ENCODE results near the gene USP2.

The USP2 gene

DNA sequence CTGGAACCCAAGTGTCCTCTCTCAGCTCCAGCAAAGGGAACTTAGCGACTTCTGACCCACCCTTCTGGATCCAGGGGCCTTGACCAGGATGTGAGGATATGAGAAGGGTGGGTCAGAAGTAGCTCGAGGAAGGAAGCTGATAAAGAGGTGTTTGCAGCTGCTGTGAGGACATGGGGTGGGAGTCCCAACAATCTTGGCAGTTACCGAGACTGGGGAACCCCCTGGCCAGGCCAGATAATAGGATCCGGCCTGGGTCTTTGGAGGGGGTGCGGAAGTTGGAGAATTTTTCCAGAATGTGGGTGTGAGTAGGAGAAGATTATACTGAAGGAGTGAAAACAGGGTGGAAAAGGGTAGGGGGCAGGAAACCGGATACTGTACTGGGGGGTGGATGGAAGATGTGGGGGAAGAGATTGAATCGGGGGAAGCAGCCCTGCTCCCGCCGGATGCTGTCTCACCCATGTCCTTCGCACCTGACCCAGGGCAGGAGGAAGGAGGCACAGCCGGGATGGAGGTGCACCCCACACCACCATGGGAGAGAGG is 61.7 kb downstream of the USP2 start:
- Mint-ChIP-seq H3K4me1 (peaks cover 67% of the 10 kb centered on the region), H3K27ac (peak overlapping the region; percentile 2 to 88), H3K27me3 (peaks cover 52% of the 10 kb centered on the region), H3K9me3 (no peaks in the 10 kb centered on the region), H3K4me3 (peak overlapping the region; percentile 72 to 75)
- no peak for DNase-seq
- ATAC-seq: no peak

DNA sequence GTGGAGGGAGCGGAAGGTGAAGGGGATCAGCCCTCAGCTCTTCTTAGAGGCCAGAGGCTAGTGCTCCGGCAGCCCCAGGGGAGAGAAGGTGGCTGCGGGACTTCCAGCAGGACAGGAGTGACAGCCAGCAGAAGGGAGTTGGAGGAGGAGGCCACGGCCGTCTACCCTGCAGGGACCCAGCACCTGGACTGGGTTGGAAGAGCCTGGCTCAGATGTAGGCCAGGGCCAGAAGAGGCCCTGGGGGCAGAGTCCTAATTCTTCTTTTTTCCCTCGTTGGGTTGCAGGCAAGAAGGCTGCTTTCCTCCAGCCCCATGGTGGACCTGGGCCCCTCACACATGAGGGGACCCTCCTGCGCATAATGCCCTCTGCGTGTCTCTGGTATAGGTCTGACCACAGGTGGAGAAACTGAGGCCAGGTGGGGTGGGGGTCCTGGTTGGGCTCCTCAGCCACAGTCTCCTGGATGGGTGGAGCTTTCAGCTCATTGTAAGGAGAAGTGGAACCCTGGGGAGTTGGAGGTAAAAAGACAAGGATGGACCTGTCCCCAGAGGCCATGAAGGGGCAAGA is 62.3 kb downstream of the USP2 start:
- Mint-ChIP-seq H3K27me3 (peaks cover 57% of the 10 kb centered on the region), H3K4me1 (peaks cover 69% of the 10 kb centered on the region), H3K4me3 (peak overlapping the region; percentile 54 to 60), H3K27ac (peak overlapping the region; percentile 51 to 81), H3K9me3 (no peaks in the 10 kb centered on the region)
- ATAC-seq: no peak
- DNase-seq: peak in 1 of 2 donors; percentile 9

DNA sequence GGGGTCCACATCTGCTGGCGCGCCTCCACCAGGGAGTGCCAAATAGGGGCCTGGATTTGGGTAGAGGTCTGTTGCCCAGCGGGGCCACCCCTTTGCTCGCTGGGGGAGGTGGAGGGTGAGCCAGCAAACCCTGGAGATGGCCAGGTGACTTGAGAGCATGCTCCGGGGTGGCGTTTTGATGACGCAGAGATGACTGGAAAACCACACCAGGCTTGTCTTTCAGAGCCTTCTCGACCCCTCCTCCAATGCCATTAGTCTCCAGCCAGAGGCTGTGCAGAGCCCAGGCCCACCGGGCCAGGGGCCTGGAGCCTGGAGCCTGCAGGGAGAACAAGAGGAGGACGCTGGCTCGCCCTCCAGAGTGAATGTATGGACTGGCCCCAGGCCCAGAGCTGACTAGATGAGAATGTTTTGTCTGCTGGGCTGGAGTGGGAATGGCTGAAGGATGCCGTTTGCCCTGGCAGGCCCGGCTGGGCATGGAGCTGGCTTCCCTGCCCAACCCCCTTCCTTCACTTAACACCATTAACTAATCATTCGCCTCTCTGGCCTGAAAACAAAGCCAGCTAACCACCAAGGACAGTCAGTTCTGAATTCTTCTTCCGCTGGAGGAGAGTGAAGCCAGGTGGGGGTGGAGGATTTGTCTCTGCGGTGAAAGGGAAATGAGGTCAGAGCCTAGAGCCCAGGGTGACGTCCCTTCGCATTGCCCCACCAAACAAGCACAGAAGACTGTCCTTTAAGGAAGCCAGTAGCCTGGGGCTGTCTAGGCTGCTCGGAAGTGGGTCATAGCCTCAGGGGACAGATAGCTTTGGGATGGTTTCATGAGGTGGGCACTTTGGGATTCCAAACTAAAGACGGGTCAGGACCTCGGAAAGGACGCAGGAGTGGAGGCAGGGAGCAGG is 63.0 kb downstream of the USP2 start:
- DNase-seq (peak in 1 of 2 donors; percentile 22), ATAC-seq (no peak)
- Mint-ChIP-seq H3K27me3 (peaks cover 57% of the 10 kb centered on the region), H3K4me3 (peak overlapping the region; percentile 54 to 60), H3K9me3 (no peaks in the 10 kb centered on the region), H3K4me1 (peaks cover 65% of the 10 kb centered on the region), H3K27ac (peak overlapping the region in 1 of 2 donors; percentile 81)

DNA sequence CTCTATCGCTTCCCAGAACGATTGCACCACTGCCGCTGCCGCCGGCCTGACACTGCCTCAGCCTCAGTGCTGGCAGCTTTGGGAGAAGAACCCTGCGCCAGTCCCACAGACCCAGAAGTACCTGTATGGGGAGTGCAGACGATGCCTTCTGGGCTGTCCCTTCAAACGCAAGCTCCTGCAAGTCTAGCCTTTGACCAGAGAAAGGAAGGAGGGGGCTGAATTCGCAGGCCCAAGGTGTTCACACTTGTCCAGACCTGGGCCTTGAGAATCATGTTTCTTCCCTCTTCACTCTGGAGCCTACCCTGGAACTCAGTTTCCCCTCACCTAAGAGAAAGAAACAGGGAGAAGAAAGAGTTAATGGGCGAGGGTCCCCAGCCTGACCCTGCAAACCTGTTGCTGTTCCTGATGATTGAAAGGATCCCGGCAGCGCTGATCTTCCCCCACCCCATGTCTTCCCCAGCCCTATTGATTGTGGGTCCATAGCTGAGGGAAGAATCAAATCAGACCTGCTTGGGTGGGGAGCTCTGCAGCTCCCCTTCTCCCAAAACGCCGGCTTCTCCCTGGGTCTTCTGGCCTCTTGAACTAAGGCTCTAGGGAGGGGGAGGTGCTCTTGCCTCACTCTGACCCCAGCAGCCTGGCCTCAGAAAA is 63.8 kb downstream of the USP2 start:
- Mint-ChIP-seq H3K27me3 (peaks cover 57% of the 10 kb centered on the region), H3K4me3 (peak overlapping the region; percentile 22 to 54), H3K4me1 (peaks cover 61% of the 10 kb centered on the region), H3K9me3 (no peaks in the 10 kb centered on the region), H3K27ac (no peak overlapping the region)
- DNase-seq (peak in 1 of 2 donors; percentile 10), ATAC-seq (no peak)

DNA sequence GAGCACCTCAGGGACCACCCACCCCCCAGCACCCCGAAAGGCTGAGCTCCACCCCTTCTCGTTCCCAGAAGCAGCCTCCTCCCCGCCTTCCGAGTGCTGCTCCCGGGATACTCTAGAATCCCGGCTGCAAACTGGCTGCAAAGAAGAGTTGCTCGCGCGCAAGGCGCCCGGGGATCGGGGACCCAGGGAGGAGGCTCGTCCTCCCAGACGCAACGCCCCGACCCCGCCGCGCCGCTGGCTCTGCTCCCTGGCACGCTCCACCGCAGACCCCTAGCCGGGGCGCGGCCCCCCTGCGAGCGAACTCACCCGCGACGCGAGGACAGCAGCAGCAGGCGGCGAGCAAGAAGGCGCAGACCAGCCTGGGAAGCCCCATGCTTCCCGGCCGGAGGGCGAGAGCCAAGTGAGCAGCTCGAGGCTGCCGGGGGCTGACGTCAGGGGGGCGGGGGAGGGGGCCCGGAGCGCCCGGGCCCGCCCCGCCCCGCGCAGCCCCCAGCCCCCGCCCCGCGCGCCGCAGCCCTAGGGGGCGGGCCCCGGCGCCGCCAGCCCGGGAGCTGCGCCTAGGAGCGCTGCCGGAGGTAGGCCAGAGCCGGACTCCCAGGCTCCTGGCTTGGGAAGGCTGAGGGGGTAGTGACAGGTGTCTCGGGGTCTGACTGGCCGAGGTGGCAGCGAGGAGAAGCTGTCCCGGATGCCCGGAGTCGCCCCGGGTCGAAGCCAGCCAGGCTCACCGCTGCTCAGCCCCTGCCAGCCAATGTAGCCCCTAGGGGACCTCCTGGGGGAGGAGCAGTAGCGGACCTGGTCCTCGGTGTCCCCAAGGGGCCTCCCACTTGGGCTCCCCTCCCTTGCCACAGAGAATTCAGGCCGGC is 64.5 kb downstream of the USP2 start, which contains the start of gene MCAM:
MCAM (minus strand) TSS at position 402 of the 863 bp plus-strand sequence; CDS start at position 373, 29 bp downstream.
- ATAC-seq (no peak), DNase-seq (peak; percentile 30 to 34)
- H3K9me3 Mint-ChIP-seq: no peaks in the 10 kb centered on the region
- peak within 1 kb of the TSS; percentile 80 to 88 for H3K4me3 Mint-ChIP-seq
- peak within 1 kb of the TSS in 1 of 2 donors; percentile 80 for H3K27ac Mint-ChIP-seq
- peaks cover 55% of the 10 kb centered on the region for H3K4me1 Mint-ChIP-seq
- H3K27me3 Mint-ChIP-seq: peaks cover 57% of the 10 kb centered on the region

DNA sequence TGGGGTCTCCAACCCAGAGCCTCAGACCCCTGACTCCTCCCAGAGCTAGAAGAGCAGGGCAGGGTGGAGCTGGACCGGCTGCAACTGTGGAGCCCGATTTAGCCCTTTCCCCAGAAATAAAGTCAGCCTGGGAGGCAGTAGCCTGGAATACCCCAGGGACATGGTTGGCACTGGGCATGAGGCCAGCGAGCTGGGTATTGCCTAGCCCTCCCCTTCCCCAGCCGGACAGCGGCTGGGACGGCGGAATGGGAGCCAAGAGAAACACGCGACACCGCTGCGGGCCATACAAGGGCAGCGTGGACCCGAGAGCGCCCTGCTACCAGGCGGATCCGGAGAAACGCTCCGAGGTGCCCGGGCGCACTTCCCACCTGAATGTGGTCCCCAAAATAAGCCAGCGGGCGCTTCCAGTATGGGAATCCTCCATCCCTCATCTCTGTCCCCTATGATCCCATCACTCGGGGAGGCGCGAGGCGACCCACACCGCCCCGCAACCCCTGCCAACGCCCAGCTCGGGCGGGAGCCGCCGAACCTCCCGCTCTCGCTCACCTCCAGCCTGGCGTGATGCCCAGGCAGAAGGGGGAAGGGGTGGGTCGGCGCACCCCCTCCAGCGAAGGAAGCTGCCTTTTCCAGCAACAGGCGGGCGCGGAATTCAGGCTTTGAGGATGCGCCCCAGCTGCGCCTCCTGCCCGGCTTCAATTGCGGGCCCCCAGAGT is 65.3 kb downstream of the USP2 start:
- ATAC-seq (peak; percentile 4), DNase-seq (no peak)
- peak overlapping the region; percentile 80 to 88 for H3K4me3 Mint-ChIP-seq
- H3K27me3 Mint-ChIP-seq: peaks cover 57% of the 10 kb centered on the region
- H3K9me3 Mint-ChIP-seq: no peaks in the 10 kb centered on the region
- H3K4me1 Mint-ChIP-seq: peaks cover 48% of the 10 kb centered on the region
- H3K27ac Mint-ChIP-seq: peak overlapping the region in 1 of 2 donors; percentile 80

DNA sequence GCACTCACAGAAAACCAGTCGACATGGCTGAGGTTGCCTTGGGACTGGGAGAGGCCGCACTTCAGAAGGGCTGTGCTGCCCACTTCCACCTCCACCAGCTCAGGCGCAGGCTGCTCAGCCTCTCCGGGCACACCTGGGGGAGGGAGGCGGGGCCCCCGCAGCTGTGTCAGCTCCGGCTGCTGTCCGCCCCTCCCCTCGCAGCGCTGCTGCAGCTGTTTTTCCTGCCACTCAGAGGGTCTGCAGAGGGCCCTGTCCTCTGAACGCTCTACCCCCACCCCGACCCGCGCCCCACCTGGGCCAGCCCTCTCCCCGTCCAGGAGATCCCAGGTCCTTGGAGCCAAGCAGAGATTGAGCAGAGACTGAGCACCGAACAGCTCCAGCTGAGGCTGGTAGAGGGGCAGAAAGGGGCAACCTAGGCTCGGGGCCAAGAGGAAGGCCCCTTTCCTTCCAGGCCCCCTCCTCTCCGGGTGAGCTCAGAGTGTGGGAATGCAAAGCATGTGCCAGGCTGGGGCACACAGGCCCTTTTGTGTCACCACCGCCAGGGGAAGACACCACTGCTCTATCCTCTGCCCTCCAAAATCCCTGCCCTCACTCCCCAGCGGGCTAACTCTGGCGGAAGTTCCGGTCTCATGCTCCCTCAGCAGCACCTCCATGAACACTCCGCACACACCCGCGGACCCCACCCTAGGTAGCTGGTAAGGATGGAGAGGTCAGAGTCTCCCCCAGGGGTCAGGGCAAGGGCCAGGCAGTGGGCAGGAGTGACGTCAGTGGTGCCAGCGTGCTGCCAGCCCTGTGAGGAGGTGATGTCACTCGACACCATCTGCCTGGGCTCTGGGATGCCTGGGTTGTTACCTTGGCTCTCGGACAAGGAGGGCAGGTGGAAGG is 66.1 kb downstream of the USP2 start:
- Mint-ChIP-seq H3K27me3 (peaks cover 57% of the 10 kb centered on the region), H3K27ac (peak overlapping the region; percentile 19 to 80), H3K4me3 (peak overlapping the region; percentile 80 to 88), H3K4me1 (peaks cover 48% of the 10 kb centered on the region), H3K9me3 (no peaks in the 10 kb centered on the region)
- DNase-seq: peak; percentile 48 to 65
- ATAC-seq: peak; percentile 74

DNA sequence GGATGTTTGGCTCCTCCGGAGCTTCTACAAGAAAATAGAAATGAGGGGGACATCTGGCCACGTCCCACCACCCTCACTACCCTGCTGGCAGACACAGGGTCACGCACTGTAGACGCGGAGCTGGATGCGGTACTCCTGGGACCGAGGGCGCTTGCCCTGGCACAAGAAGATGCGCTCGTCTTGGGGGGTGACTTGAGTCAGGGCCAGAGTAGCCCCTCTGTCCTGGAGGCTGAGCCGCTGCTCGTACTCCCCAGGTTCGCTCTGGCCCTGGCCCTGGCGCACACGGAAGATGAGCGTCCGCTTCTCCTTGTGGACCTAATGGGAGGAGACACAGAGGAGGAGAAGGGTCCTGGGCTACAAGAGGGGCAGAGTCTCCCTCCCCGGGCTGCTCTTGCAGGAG is 66.8 kb downstream of the USP2 start:
- Mint-ChIP-seq H3K4me3 (peak overlapping the region; percentile 80 to 88), H3K9me3 (no peaks in the 10 kb centered on the region), H3K27me3 (peaks cover 51% of the 10 kb centered on the region), H3K4me1 (peaks cover 42% of the 10 kb centered on the region), H3K27ac (no peak overlapping the region)
- DNase-seq: no peak
- ATAC-seq: no peak

DNA sequence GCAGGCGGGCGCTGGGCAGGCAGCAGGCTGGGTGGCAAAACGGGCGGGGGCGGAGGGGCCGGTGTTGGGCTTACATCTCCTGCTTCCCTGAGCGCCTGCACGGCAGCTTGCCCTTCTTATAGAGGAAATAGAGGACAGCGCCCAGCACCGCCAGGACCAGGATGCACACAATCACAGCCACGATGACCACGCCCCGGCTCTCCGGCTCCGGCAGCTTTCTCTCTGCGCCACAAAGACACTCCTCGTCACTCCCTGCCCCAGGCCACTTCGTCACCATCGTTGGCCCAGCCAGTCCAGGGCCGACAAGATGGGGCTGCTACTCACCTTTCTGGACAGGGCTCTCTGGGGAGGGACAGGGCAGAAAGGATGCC is 70.8 kb downstream of the USP2 start:
- no peak for DNase-seq
- H3K27ac Mint-ChIP-seq: no peak overlapping the region
- ATAC-seq: no peak

DNA sequence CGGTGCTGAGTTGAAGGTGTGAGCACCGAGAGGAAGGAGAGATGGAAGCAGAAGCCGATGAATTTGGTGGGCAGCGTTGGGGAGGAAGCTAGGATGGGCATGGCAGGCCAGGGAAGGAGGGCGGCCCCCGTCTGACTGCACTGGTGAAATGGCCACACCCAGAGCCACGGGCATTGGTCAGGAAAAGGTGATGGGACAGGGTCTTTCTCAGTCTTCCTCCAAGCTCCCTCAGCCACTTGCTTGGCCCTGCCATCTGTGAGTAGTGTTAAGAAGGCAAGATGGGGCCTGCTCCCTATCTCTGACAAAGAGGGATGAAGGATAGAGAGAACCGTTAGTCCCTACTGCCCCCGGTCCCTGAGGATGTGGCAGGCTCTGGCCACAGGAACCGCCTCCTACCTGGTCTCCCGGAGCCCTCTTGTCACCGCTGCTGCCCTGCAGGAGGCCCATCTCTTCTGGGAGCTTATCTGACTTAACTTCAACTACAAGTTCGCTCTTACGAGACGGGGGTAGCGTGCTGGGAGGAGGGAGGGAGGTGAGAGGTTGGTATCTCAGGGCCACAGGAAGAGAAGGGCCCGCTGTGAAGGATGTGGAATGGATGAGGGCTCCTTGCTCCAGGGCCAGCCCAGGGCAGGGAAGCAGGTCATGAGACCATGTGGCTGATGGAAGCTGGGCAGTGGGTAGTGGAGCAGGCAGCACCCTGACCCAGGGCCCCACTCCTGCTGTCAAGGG is 71.4 kb downstream of the USP2 start:
- ATAC-seq: no peak
- Mint-ChIP-seq H3K27me3 (peaks cover 9% of the 10 kb centered on the region), H3K27ac (peak overlapping the region in 1 of 2 donors; percentile 87), H3K4me1 (peaks cover 36% of the 10 kb centered on the region), H3K4me3 (no peak overlapping the region), H3K9me3 (no peaks in the 10 kb centered on the region)
- DNase-seq: no peak

More for the DNA sequence above, 70.8 kb downstream of the USP2 start:
- Mint-ChIP-seq H3K4me1 (peaks cover 36% of the 10 kb centered on the region), H3K4me3 (no peak overlapping the region), H3K9me3 (no peaks in the 10 kb centered on the region), H3K27me3 (peaks cover 14% of the 10 kb centered on the region)

DNA sequence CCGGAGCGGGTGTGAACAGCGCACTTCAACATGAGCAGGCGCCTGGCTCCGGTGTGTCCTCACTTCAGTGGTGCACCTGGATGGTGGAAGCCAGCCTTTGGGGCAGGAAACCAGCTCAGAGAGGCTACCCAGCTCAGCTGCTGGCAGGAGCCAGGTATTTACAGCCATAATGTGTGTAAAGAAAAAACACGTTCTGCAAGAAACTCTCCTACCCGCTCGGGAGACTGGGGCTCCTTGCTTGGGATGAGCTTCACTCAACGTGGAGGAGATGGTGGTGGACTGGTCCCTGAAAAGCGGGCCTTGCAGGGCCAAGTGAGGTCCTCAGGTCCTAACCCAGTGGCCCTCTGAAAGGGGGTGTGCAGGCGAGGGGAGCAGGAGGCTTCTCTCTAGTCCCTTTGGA is 72.1 kb downstream of the USP2 start:
- no peak for ATAC-seq
- Mint-ChIP-seq H3K9me3 (no peaks in the 10 kb centered on the region), H3K27me3 (peaks cover 2% of the 10 kb centered on the region), H3K27ac (peak overlapping the region in 1 of 2 donors; percentile 87), H3K4me1 (peaks cover 37% of the 10 kb centered on the region), H3K4me3 (no peak overlapping the region)
- DNase-seq: no peak

DNA sequence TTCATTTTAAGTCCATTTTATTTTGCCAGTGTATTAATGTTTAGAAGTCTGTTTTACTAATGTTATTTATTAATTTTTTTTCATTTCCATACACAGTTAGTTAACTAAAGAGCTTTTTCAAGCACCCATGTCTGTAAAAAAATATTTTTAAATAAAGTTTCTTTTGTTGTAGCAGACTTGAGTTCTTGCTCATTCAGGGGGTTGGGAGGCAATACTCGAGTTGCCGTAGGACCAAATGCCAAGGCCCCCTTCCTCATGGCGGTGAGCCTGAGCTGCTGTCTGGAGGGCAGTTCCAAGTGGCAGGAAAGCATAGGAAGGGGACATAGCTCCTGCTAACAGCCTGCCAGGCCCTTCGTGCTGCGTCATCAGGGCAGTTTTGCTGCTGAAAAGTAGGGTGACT is 73.5 kb downstream of the USP2 start:
- no peak for DNase-seq
- H3K27ac Mint-ChIP-seq: no peak overlapping the region
- no peak overlapping the region for H3K4me3 Mint-ChIP-seq
- ATAC-seq: no peak
- no peaks in the 10 kb centered on the region for H3K27me3 Mint-ChIP-seq
- H3K9me3 Mint-ChIP-seq: no peaks in the 10 kb centered on the region
- peaks cover 43% of the 10 kb centered on the region for H3K4me1 Mint-ChIP-seq

DNA sequence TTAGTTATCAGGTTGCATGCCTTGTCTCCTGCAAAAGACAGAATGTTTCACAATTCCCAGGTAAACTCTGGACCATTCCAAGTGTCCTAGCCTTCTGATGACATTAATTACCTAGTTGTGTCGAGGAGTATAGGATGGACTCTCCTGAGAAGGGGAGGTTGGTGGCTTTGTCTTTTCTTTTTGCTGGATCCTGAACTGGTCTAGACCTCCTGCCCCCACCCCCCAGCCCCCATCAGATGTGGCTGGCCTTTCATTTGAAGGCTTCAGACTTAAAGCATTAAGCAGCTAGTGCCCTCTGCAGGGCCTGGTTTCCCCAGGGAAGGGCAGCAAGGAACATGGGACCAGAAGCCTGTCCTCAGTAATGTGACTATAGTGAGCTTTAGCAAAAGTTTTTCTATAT is 74.3 kb downstream of the USP2 start:
- Mint-ChIP-seq H3K27ac (peak overlapping the region in 1 of 2 donors; percentile 50), H3K4me3 (no peak overlapping the region), H3K4me1 (peaks cover 43% of the 10 kb centered on the region), H3K9me3 (no peaks in the 10 kb centered on the region), H3K27me3 (no peaks in the 10 kb centered on the region)
- ATAC-seq: no peak
- no peak for DNase-seq
